Trophoblast cell (in vitro differentiated cells and primary cell): ENCODE results near the gene ANKRD52.
"Not testable (repeated sequence)": the region's sequence is repeated elsewhere in the genome, so short reads cannot be mapped to it uniquely, and the experiment has no call there.

Experiments used
- DNase-seq, 2 donors: peaks; one replicate each; pipeline ENCODE4 v3.0.0-alpha.2; 2016
- H2AFZ ChIP-seq: 2 replicates; pipeline ENCODE4 v1.6.1; 2013; ENCODE audit warnings: low read length, moderate library complexity, mild to moderate bottlenecking; ENCODE audit not compliant: insufficient read depth, poor library complexity
- H2AK5ac ChIP-seq: 2 replicates; pipeline ENCODE4 v1.6.1; 2013; ENCODE audit warnings: mild to moderate bottlenecking, low read length
- H2BK120ac ChIP-seq: 2 replicates; pipeline ENCODE4 v1.6.1; 2013; ENCODE audit warnings: low read length, mild to moderate bottlenecking, moderate library complexity; ENCODE audit not compliant: insufficient read depth, poor library complexity
- H2BK12ac ChIP-seq: 2 replicates; pipeline ENCODE4 v1.6.1; 2013; ENCODE audit warnings: mild to moderate bottlenecking, low read length, moderate library complexity
- H2BK5ac ChIP-seq: 2 replicates; pipeline ENCODE4 v1.6.1; 2013; ENCODE audit warnings: low read length, low read depth, moderate library complexity, mild to moderate bottlenecking; ENCODE audit not compliant: poor library complexity
- H3K14ac ChIP-seq: 2 replicates; pipeline ENCODE4 v1.6.1; 2013; ENCODE audit warnings: mild to moderate bottlenecking, low read length
- H3K18ac ChIP-seq: 2 replicates; pipeline ENCODE4 v1.6.1; 2013; ENCODE audit warnings: mild to moderate bottlenecking, low read length
- H3K23ac ChIP-seq: 2 replicates; pipeline ENCODE4 v1.6.1; 2013; ENCODE audit warnings: low read length
- H3K27ac ChIP-seq: 2 replicates; pipeline ENCODE4 v1.5.1; 2013; ENCODE audit warnings: low read depth, mild to moderate bottlenecking, inconsistent platforms, low read length, moderate library complexity
- H3K27me3 ChIP-seq: 2 replicates; pipeline ENCODE4 v1.6.1; 2013; ENCODE audit warnings: inconsistent platforms, mild to moderate bottlenecking, low read length, moderate library complexity; ENCODE audit not compliant: insufficient read depth
- H3K36me3 ChIP-seq, 2 experiments: 1 replicate in 1 of 2; 2 replicates in 1 of 2; pipeline ENCODE4 v1.6.1; 2013; ENCODE audit warnings: low read length in 2 of 2, mild to moderate bottlenecking in 2 of 2, moderate library complexity in 1 of 2; ENCODE audit not compliant: insufficient read depth in 2 of 2, control insufficient read depth in 1 of 2
- H3K4ac ChIP-seq: 2 replicates; pipeline ENCODE4 v1.6.1; 2013; ENCODE audit warnings: low read depth, mild to moderate bottlenecking, low read length, moderate library complexity
- H3K4me1 ChIP-seq, 2 experiments: 1 replicate in 1 of 2; 2 replicates in 1 of 2; pipeline ENCODE4 v1.6.1; 2013; ENCODE audit warnings: low read length in 2 of 2, mild to moderate bottlenecking in 2 of 2, moderate library complexity in 1 of 2; ENCODE audit not compliant: insufficient read depth in 2 of 2, control insufficient read depth in 1 of 2
- H3K4me2 ChIP-seq: 2 replicates; pipeline ENCODE4 v1.6.1; 2013; ENCODE audit warnings: inconsistent platforms, mild to moderate bottlenecking, low read length, moderate library complexity
- H3K4me3 ChIP-seq: 2 replicates; pipeline ENCODE4 v1.5.1; 2013; ENCODE audit warnings: mild to moderate bottlenecking, low read depth, low read length, inconsistent platforms
- H3K79me1 ChIP-seq: one replicate; pipeline ENCODE4 v1.6.1; 2013; ENCODE audit warnings: low read length
- H3K79me2 ChIP-seq: 2 replicates; pipeline ENCODE4 v1.6.1; 2013; ENCODE audit warnings: low read length, mild to moderate bottlenecking; ENCODE audit not compliant: control insufficient read depth, insufficient read depth, poor library complexity
- H3K9ac ChIP-seq: 2 replicates; pipeline ENCODE4 v1.6.1; 2013; ENCODE audit warnings: mild to moderate bottlenecking, low read length
- H3K9me3 ChIP-seq: 2 replicates; pipeline ENCODE4 v1.6.1; 2013; ENCODE audit warnings: low read depth, mild to moderate bottlenecking, control low read depth, inconsistent platforms, low read length; ENCODE audit not compliant: insufficient read depth
- H4K12ac ChIP-seq: 2 replicates; pipeline ENCODE4 v1.6.1; 2013; ENCODE audit warnings: low read depth, mild to moderate bottlenecking, low read length, moderate library complexity
- H4K8ac ChIP-seq: 2 replicates; pipeline ENCODE4 v1.6.1; 2013; ENCODE audit warnings: low read depth, mild to moderate bottlenecking, low read length, moderate library complexity
- H4K91ac ChIP-seq: one replicate; pipeline ENCODE4 v1.6.1; 2013; ENCODE audit warnings: low read depth, mild to moderate bottlenecking, low read length, moderate library complexity
- WGBS: extraction: QIAGEN DNeasy Blood & Tissue Kit; methylation state at CpG from one replicate; pipeline ENCODE4 v1.1.7; 2013; ENCODE audit warnings: missing lambda C conversion rate; ENCODE audit not compliant: insufficient read length, insufficient coverage; ENCODE audit errors: extremely low coverage; 5-methylcytosine and 5-hydroxymethylcytosine counted together

ANKRD52 gene

DNA sequence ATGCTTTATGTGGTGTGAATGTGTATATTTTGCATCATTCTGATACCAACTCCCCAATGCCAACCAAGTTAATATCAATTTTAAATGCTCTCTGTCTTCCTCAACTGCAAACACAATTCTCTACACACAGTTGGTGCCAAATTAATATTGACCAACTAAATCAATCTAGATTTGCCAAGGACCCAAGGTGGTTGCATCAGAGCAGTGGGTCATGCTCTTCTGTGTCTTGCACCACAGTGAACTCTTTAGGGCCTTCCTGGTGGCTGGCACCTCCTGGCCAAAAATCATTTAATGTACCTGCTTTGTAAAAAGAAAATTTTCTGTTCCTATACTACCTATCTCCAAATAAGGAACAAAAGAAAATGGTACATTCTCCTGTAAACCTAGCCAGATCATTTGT lies 22.7 kb upstream of the ANKRD52 start:
- Histone ChIP-seq H3K9ac (no peak overlapping the region), H4K8ac (no peak overlapping the region), H3K23ac (no peak overlapping the region), H3K4me2 (no peak overlapping the region), H3K27ac (no peak overlapping the region), H2AK5ac (no peak overlapping the region), H3K9me3 (no peaks in the 10 kb centered on the region), H4K91ac (no peak overlapping the region), H2BK120ac (no peak overlapping the region), H3K79me2 (no peaks in the 10 kb centered on the region), H3K18ac (no peak overlapping the region), H3K36me3 (peaks cover 49 to 63% of the 10 kb centered on the region in 2 experiments), H3K14ac (no peak overlapping the region), H3K4ac (no peak overlapping the region), H3K4me1 (no peaks in the 10 kb centered on the region), H4K12ac (no peak overlapping the region), H2BK5ac (no peak overlapping the region), H2BK12ac (no peak overlapping the region), H3K4me3 (no peak overlapping the region), H3K27me3 (no peaks in the 10 kb centered on the region), H3K79me1 (no peaks in the 10 kb centered on the region), H2AFZ (no peak overlapping the region)
- no peak for DNase-seq

- Histone ChIP-seq H3K18ac (no peak overlapping the region), H3K9me3 (no peaks in the 10 kb centered on the region), H2BK12ac (no peak overlapping the region), H3K79me2 (no peaks in the 10 kb centered on the region), H3K23ac (no peak overlapping the region), H2BK120ac (no peak overlapping the region), H4K12ac (no peak overlapping the region), H3K9ac (no peak overlapping the region), H3K4me2 (no peak overlapping the region), H4K91ac (no peak overlapping the region), H3K27ac (no peak overlapping the region), H3K36me3 (peaks cover 57 to 70% of the 10 kb centered on the region in 2 experiments), H2AFZ (no peak overlapping the region), H2BK5ac (no peak overlapping the region), H2AK5ac (no peak overlapping the region), H3K27me3 (no peaks in the 10 kb centered on the region), H3K4ac (no peak overlapping the region), H3K4me3 (no peak overlapping the region), H3K14ac (no peak overlapping the region), H4K8ac (no peak overlapping the region), H3K4me1 (no peaks in the 10 kb centered on the region), H3K79me1 (no peaks in the 10 kb centered on the region)
- DNase-seq: no peak
- WGBS: no CpG with 5 or more reads among the region's 3 CpGs
These were observed 20.7 kb upstream of the ANKRD52 start for GRCh38 chr12:56278905-56279304.

GRCh38 chr12:56274299-56274698 lies 16.1 kb upstream of the ANKRD52 start:
- H2AK5ac ChIP-seq: no peak overlapping the region
- no peaks in the 10 kb centered on the region for H3K27me3 ChIP-seq
- no peak overlapping the region for H3K14ac ChIP-seq
- DNase-seq: no peak
- H3K36me3 ChIP-seq: peaks cover 55 to 70% of the 10 kb centered on the region in 2 experiments
- no peaks in the 10 kb centered on the region for H3K9me3 ChIP-seq
- no peaks in the 10 kb centered on the region for H3K79me1 ChIP-seq
- H2BK120ac ChIP-seq: no peak overlapping the region
- WGBS: no CpG with 5 or more reads among the region's 2 CpGs
- no peak overlapping the region for H3K23ac ChIP-seq
- H2BK5ac ChIP-seq: no peak overlapping the region
- no peaks in the 10 kb centered on the region for H3K4me1 ChIP-seq
- no peak overlapping the region for H2AFZ ChIP-seq
- no peak overlapping the region for H3K4me2 ChIP-seq
- no peak overlapping the region for H4K91ac ChIP-seq
- H4K12ac ChIP-seq: no peak overlapping the region
- H3K4ac ChIP-seq: no peak overlapping the region
- no peak overlapping the region for H3K27ac ChIP-seq
- no peak overlapping the region for H2BK12ac ChIP-seq
- H3K4me3 ChIP-seq: no peak overlapping the region
- H3K79me2 ChIP-seq: no peaks in the 10 kb centered on the region
- no peak overlapping the region for H3K18ac ChIP-seq
- no peak overlapping the region for H3K9ac ChIP-seq
- no peak overlapping the region for H4K8ac ChIP-seq

GRCh38 chr12:56272468-56272867 lies 14.3 kb upstream of the ANKRD52 start:
- not testable (repeated sequence) for H3K27ac ChIP-seq, DNase-seq, H3K9ac ChIP-seq, H3K18ac ChIP-seq, H2BK12ac ChIP-seq, H3K4me1 ChIP-seq, H4K12ac ChIP-seq, H3K23ac ChIP-seq, H4K91ac ChIP-seq, H3K27me3 ChIP-seq, H3K79me1 ChIP-seq, H2BK5ac ChIP-seq, H4K8ac ChIP-seq, H3K14ac ChIP-seq, H3K4me2 ChIP-seq, H3K4ac ChIP-seq, H2AFZ ChIP-seq, H3K4me3 ChIP-seq, H2BK120ac ChIP-seq, H2AK5ac ChIP-seq, H3K9me3 ChIP-seq, H3K79me2 ChIP-seq
- WGBS: no CpG with 5 or more reads among the region's 2 CpGs
- H3K36me3 ChIP-seq: peaks cover 39 to 53% of the 10 kb centered on the region in 2 experiments
